T-helper 1 cell treated with Interleukin-12 subunit alpha and Interleukin-12 subunit beta and Interleukin-4 antibody, amounts not matched to agents 30 ng/mL and 1 ng/mL, for 36 hours (primary cell): Measurements from ENCODE around the gene FNIP1. TPM values are rescaled to one million over a fixed set of nuclear protein-coding genes. Genes with fewer than 3 reads are reported as not detected.
"Not testable (repeated sequence)": the region's sequence is repeated elsewhere in the genome, so short reads cannot be mapped to it uniquely, and the experiment has no call there.

Experiments used
- intact Hi-C: fragments of 100-400 bp; cut with micrococcal nuclease; formaldehyde crosslinking; loops from one replicate; pipeline ENCODE4 v1.15.1; 2024
- total RNA-seq: library from RNA; stranded (reverse); gene quantifications from 2 replicates; pipeline ENCODE4 v1.2.3, GENCODE V29; 2022

Gene FNIP1
- total RNA-seq, 1 donor from 2014 or later, result 29.7 TPM

DNA sequence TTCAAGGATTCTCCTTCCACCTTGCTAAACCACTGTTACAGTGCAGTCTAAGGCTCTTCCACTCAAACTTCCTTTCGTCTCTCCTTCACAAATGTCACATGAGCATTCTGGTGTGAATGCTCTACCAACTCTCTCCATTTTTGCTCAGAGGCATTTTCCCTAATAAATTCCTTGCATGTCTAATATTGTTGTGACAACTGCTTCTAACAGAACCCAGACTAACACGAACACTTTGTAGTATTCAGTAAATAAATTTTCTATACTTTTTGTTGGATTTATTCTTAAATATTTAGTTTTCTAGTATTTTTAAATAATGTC, 185.8 kb downstream of the FNIP1 start:
- intact Hi-C loops, result no loop called here

DNA sequence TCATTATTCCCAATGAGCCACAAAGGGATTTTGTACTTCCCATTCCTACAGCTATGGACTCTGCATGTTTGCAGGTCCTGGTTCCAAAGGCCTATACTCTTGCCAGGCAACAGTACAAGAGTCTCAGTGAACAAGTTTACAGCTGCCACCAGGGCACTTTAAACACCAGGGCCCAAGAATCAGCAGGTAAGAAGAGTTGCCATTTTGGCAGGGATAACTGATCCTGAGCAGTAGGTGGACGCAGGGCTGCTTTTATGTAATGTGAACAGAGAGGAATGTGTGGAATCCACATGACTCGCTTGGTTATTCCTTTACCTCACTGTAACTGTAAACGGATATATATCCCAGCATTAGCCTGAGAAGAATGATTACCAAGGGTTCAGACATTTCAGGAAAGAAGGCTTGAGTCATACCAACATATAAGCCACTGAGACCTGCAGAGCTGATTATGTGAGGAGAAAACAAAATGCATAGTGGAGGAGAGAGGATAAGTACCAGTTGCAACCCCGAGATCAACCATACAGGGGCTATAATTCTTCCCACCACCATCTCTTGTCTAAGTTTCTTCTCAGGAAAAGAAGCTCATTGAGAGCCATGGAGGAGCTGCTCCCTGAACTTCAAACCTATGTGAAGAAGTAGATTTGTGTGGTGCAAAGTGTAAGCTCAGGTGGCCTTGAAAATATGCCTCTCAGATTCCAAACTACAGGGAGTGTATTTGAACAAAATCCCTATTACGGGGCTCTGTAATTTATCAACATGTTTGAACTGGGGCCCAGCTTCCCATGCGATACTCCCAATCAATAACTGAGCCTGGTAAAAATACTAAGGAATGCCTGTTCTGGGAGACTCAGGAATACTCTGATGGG, 186.4 kb downstream of the FNIP1 start:
- intact Hi-C loops, result no loop called here

DNA sequence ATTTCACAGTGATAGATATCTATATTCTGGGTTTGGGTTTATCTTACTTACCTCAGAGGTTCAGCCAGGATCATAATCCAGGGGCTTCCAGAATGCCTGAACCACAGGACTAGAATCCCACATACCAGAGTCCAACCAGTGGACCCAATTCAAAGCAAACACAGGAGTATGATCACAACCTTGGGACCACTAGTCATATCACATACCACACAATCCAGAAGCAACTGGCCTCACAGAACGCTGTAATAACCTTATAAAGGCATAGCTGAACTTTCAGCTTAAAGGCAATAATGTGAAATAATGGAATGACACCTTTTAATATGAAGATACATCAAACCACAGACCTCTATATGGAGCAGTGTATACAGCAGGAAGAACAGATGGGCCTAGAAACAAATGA, 187.0 kb downstream of the FNIP1 start:
- intact Hi-C loops, result no loop called here

- intact Hi-C loops, result no loop called here
Observed at GRCh38 chr5:131608597-131608996, 188.2 kb downstream of the FNIP1 start.

DNA sequence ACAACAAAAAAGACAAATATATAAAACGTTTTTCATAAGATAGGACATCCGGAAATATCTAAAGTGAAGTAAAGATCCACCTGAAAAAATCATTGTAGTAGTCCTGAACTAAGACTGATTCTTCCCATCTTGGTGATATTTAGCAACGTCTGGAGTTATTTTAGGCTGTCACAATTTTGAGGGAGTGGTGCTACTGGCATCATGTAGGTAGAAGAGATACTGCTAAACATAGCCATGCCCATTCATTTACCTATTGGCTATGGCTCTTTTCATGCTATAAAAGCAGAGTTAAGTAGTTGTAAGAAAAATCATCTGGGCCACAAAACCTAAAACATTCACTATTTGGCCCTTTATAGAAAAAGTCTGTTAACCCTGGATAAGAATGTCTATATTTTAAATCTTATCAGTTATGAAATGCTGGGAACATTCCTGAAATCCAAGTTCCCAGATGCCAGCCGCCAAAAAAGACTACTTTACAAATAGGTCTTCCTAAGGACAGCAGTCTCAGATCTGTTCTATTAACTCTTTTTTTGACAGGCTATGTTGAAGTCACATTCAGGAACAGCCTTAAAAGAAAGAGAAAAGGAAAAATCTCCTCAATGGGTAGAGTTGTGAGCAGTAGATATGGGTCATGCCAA, 188.8 kb downstream of the FNIP1 start:
- intact Hi-C loops, result no loop called here

DNA sequence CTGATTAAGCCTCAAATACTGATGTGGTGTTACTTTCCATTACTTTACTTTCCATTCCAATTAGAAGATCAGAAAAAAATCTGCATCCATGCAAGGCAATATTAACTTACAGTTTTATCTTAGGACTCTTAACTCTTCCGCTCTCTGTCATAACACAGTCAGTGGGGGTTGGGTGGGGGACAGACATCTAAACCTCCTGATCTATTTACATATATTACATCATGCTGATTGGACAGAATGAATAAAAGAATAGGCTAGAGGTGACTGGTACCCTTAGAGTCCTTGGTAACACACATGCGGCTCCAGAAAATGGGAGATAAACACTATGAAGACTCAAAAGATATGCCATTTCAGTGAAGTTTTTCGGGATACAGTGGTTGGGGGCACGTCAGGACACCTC, 189.4 kb downstream of the FNIP1 start:
- intact Hi-C loops, result no loop called here

DNA sequence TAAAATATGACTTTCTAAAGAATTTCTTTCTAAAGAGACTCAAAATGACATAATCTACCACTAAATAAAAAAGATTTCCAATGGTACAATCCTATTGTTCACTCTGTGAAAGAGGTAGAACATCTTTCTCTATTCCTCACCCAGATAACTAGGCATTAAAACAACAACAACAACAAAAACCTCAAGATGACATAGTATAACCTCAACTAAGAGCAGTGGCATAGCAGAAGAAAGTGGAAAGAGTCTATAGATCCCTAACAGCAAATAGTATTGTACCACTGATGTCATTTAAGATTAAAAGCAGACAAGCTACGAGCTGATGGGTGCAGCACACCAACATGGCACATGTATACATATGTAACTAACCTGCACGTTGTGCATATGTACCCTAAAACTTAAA, 191.7 kb downstream of the FNIP1 start:
- intact Hi-C loops, result no loop called here

GRCh38 chr5:131595088-131596033, 201.5 kb downstream of the FNIP1 start:
- intact Hi-C loops, result loop anchor here (1.0 to 5.0 kb wide), 6 partner anchors 40 to 425 kb away; partner anchors contain the start of genes FNIP1 and RAPGEF6

GRCh38 chr5:131593921-131594320, 202.9 kb downstream of the FNIP1 start:
- intact Hi-C loops, result no loop called here

DNA sequence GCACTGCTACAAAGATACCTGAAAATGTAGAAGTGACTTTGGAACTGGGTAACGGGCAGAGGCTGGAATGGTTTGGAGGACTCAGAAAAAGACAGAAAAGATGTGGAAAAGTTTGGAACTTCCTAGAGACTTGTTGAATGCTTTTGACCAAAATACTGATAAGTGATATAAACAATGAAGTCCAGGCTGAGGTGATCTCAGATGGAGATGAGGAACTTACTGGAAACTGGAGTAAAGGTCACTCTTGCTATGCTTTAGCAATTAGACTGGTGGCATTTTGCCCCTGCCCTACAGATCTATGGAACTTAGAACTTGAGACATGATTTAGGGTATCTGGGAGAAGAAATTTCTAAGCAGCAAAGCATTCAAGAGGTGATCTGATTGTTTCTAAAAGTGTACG, 203.4 kb downstream of the FNIP1 start:
- intact Hi-C loops, result not testable (repeated sequence)

Other genes with a start within 250 kb of the FNIP1 start
- gene RAPGEF6, start 161.8 kb downstream of the FNIP1 start, total RNA-seq, result 46.1 and 51.5 TPM in 2 replicates
- not detected in 2 replicates for gene MEIKIN, start 148.6 kb upstream of the FNIP1 start, total RNA-seq
- gene ACSL6, start 214.6 kb upstream of the FNIP1 start, total RNA-seq, result 19.1 and 26.6 TPM in 2 replicates